GM21423 (cell line): ENCODE results near the gene TRAPPC12.

Experiments used
- ATAC-seq: cut with Tn5 transposase; IDR thresholded peaks from one replicate; pipeline ENCODE4 v1.9.1; 2021; ENCODE audit warnings: mild to moderate bottlenecking, moderate library complexity; ENCODE audit not compliant: unreplicated experiment

The TRAPPC12 gene

GRCh38 chr2:3465844-3466481, 86.5 kb downstream of the TRAPPC12 start:
- no peak for ATAC-seq

DNA sequence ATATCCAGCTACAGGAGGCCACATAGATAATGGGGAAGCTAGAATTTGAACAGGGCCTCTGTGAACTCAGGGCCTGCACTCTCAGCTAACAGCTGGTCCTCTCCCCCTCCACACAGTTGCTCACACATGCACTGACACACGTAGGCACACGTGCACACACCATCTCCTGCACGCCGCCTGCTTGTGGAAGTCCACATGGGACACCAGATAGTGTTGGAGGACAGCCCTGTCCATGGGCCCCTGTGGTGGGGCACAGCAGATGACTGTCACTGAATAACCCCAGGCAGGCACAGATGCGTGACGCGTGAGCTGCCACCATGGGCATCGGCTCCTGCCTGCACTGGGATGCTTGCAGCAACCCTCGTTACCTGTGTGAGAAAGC, 87.0 kb downstream of the TRAPPC12 start:
- ATAC-seq: no peak

DNA sequence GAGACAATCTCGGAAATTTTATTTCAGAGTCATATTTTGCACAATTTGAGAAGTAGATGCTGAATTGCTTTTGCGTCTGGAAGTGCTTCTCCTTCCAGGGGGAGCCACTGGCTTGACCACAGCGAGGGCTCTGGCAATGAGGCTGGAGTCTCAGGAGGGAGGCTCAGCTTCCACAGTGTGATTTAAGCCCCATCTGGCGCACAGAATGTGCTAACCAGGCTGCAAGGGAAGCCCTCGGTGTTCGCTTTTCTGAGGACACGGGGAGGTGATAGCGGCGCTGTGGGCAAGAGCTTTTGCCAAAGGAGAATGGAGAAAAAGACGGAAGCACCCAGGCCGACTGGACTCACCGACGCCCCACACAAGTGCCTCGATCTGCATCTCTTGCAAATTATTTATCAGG, 87.5 kb downstream of the TRAPPC12 start:
- ATAC-seq: no peak

DNA sequence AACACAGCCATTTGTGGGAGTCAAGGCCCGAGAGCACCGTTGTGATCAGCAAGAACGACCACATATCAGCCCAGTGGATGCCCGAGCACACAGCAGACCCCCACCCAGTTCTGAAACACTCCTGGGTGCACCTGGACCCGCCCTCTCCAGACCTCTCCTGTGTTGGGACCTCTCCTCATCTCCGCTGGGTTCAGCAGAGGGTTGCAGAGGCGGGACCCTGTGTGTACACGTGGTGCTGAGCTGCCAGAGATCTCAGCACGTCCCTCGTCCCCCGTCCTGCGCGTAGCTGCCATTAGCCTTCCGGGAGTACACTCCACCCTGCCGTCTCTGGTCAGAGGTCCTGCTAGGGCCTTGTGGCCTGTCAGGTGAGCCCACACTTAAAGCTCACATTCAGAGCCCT, 88.2 kb downstream of the TRAPPC12 start:
- ATAC-seq: no peak

DNA sequence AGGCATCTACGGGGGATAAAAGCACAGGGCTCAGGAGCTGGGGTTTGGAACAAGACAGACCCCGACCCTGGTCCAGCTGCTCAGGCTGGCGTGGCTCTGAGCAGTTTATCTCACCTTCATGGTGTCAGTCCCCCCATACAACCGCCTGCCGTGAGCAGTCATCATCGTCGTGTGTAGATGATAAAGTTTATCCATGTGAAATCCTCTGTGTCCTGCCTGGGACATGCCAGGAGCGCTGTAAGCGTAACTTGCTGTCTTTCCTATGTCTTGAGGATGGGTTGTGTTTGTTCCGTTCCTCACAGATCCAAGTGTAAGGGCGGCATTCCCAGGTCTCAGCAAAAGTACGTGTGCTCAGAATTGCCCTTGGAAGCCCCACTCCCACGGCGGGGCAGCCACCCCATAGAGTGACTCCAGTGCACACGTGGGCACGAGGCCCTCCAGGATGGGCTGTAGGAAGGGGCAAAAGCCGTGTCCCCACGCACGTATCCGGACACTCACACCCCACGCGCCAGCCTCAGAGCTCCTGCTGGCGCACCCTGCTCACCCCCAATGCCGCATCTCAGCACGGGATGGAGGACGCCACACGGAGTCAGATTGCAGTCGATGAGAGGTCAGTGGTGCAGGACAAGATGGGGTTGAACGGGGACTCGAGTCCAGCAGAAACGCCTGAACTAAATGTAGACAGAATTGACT, 88.9 kb downstream of the TRAPPC12 start:
- ATAC-seq: no peak

DNA sequence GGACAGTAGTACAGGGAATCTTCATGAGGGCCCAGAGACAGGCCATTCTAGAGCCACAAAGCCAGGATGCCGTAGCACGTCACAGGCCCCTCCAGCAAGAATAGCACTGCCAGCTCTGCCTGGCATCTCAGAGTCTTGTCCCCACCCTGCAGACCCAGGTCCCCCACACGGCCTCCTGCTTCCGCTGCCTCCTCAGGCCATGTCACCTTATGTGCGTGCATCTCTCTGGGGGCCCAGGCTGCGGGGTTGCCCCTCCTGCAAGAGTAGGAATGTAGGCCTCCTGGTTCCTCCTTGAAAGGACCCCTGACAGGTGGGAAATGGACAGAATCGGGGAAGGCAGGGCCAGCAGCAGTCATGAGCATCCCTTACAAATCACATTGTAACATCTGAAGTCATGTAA, 90.0 kb downstream of the TRAPPC12 start:
- no peak for ATAC-seq

GRCh38 chr2:3470166-3470651, 90.7 kb downstream of the TRAPPC12 start:
- no peak for ATAC-seq

GRCh38 chr2:3470856-3471737, 91.6 kb downstream of the TRAPPC12 start:
- ATAC-seq: no peak

DNA sequence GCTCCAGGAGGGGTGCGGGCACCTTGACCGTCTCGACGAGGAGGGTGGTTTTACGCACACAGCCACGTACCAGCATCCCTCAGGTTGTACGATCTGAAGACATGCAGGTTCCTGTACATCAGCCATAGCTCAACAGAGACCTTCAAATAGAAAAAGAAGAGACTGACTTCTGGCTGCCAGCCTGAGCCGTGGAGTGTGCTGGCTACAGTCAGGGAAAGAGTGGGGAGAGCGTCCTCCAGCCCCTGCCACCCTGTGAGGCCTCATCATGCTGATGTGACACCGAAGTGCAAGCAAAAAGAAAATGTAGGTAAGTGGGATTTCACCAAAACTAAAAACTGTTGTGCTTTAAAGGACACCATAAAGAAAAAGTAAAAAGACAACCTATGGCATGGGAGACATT, 92.8 kb downstream of the TRAPPC12 start:
- no peak for ATAC-seq

DNA sequence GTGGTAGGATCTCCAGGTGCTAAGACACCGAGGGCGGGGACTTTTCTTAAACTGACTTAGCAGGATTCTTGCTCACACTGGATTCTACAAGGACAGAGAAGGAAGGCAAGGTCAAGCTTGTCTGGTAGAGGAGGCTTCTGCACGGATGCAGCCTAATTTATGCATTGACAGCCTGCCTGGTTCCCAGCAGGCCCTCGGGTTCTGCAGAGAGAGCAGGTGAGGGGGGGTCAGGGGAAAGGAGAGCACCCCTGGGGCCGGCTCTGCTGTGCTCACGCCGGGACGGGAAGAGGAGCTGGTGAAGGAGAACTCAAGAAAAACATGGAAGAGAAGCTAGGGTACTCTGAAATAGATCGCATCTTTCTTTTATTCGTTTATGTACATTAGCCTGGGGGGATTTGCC, 93.5 kb downstream of the TRAPPC12 start:
- no peak for ATAC-seq

DNA sequence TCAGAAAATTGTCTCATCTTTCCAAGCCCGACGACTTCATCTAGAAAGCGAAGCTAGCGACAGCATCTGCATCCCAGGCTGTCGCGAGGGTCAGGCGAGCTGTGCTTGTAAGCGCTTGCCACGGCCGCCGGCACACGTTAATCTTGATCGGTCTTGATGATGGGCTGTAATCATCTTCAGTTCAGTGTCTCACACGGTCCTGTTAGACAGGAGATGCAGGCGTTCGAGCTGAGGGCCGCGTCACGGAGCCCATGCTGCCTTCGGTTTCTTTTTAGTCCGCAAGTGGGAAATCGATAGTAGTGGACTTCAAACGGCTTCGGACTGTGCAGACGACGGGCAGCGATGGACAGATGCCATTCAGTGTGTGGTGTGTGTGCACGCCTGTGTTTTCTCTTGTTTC, 96.3 kb downstream of the TRAPPC12 start:
- ATAC-seq: no peak

- ATAC-seq: no peak
These were observed 97.0 kb downstream of the TRAPPC12 start for GRCh38 chr2:3476321-3476984.

DNA sequence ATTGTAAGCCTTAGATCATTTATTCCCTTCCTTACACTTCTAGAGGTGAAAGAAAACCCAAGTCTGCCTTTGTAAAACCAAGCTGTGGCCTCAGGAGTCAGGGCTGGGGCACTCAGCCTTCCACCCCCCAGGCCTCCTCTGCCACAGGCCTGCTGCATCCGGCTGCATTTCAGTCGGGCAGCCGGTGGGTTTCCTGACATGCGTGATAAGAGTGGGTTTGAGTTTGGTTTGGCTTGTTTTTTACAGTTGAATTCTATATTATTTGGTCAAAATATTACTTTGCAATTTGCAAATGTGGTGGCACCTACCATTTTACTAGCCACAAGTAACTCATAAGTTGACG, 97.5 kb downstream of the TRAPPC12 start:
- no peak for ATAC-seq

GRCh38 chr2:3478846-3479385, 99.4 kb downstream of the TRAPPC12 start:
- no peak for ATAC-seq

- ATAC-seq: no peak
These were observed 100.2 kb downstream of the TRAPPC12 start for GRCh38 chr2:3479430-3480320.

GRCh38 chr2:3480352-3481010, 101.0 kb downstream of the TRAPPC12 start:
- no peak for ATAC-seq

DNA sequence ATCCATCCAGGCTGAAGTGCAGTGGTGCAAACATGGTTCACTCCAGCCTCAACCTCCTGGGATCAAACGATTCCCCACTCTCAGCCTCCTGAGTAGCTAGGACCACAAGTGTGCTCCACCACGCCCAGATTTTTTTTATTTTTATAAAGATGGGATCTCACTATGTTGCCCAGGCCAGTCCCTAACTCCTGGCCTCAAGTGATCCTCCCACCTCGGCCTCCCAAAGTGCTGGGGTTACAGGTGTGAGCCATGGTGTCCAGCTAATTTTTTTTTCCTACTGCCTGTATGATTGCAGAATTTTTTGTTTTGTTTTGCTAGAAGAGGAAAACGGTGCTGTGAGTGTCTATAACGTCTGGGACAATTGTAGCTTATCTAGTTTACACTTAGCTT, 101.5 kb downstream of the TRAPPC12 start:
- ATAC-seq: no peak

- ATAC-seq: no peak
These were observed 102.4 kb downstream of the TRAPPC12 start for GRCh38 chr2:3481736-3482362.

- ATAC-seq: no peak
These were observed 102.9 kb downstream of the TRAPPC12 start for GRCh38 chr2:3482363-3482821.
